Measurements from ENCODE around the gene SLC9A3.

DNA sequence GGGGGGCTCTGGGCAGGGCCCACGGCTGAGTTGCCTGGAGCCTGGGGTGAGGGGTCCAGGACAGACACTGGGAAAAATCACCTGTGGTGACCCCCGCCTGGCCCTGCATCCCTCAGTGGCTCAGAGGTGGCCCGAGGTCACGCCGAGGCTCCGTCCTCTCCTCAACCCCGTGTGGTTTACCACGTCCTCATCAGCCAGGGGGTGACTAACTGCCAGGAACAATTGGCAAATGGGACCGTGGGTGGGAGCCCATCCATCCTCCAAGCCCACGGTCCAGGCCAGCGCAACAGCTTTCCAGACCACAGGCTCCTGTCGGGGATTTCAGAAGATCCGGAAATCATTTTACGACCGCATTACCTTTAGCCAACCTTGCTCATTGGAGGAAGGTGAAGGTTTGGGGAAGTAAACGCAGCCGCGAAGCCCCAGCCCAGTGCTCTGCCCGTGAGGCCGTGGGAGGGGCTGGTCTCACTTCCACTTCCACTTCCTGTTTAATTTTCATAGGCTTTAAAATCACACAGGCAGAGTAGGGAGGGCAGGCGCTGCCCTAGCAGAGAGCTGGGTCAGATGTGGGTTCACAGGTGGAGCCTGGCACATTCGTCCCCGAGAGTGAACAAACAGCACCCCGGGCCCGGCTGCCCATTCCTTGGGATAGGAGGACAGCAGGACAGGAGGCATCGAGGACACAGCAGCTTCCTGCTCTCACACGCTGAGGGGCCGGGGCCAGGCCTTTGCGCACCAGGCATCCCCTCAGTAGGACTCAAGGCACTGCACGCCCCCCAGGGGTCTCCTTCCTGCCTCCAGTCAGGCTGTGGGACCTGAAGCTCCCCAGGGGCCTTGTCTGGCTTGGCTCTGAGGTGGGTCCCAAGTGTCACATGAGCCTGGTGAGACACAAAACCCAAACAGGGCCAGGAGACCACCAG lies 19.8 kb upstream of the SLC9A3 start:
- TF ChIP-seq POLR2AphosphoS5 (IDR thresholded peaks at IDR 0.05) (no peak), POLR2A (IDR thresholded peaks at IDR 0.05) (no peak)
- TF ChIP-seq, protein P1, sequence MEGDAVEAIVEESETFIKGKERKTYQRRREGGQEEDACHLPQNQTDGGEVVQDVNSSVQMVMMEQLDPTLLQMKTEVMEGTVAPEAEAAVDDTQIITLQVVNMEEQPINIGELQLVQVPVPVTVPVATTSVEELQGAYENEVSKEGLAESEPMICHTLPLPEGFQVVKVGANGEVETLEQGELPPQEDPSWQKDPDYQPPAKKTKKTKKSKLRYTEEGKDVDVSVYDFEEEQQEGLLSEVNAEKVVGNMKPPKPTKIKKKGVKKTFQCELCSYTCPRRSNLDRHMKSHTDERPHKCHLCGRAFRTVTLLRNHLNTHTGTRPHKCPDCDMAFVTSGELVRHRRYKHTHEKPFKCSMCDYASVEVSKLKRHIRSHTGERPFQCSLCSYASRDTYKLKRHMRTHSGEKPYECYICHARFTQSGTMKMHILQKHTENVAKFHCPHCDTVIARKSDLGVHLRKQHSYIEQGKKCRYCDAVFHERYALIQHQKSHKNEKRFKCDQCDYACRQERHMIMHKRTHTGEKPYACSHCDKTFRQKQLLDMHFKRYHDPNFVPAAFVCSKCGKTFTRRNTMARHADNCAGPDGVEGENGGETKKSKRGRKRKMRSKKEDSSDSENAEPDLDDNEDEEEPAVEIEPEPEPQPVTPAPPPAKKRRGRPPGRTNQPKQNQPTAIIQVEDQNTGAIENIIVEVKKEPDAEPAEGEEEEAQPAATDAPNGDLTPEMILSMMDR (IDR thresholded peaks at IDR 0.05) = no peak
